ENCODE data around the gene DDR1.
"Not testable (repeated sequence)": the region's sequence is repeated elsewhere in the genome, so short reads cannot be mapped to it uniquely, and the experiment has no call there.

Gene DDR1

GRCh38 chr6:30922447-30922852 is 38.1 kb downstream of the DDR1 start:
- DNase-seq: no peak

GRCh38 chr6:30924040-30924627 is 39.8 kb downstream of the DDR1 start:
- DNase-seq: not testable (repeated sequence)

DNA sequence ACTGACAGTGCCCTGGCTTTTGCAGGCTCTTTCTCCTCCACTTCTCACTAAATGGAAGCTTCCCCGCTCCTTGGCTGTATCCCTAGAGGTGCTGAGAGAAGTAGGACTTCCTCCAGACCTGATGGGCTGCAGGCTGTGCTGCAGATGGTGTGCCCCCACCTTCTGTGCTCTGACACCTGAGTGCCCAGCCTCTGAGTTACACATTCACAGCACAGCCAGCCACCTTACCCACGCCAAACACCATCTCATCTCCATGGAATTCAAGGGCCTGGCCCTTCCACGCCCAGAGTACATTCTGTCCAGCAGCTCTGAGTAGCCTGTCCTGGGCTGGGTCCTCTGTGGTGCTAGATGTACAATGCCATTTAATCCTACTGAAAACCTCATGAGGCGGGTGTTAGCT is 42.3 kb downstream of the DDR1 start:
- DNase-seq: no peak

DNA sequence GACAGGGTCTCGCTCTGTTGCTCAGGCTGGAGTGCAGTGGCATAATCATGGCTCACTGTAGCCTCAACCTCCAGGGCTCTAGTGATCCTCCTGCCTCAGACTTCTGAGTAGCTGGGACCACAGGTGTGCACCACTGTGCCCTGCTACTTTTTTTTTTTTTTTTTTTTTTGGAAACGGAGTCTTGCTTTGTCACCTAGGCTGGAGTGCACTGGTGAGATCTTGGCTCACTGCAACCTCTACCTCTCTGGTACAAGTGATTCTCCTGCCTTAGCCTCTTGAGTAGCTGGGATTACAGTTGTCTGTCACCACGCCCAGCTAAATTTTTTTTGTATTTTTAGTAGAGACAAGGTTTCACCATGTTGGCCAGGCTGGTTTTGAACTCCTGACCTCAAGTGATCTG is 42.8 kb downstream of the DDR1 start:
- not testable (repeated sequence) for DNase-seq

DNA sequence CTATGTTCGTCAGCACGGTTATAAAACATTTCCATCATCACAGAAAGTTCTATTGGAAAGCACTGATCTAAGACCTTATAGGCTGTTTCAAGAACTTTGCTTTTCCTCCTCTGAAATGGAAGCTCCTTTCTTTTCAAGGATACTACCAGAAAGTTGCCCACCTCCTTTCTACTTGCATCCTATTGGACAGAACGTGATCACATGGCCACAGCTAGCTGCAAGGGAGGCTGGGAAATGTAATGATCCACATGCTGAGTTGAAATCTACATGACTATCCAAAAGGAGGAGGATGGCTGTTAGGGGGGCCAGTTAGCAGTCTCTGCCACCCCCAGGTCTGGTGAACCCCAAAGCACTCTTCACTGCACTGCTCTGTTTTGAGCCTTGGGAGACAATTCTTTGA is 44.4 kb downstream of the DDR1 start:
- DNase-seq: no peak

- no peak for DNase-seq
Observed at GRCh38 chr6:30930506-30930905, 46.2 kb downstream of the DDR1 start.

- no peak for DNase-seq
Observed at GRCh38 chr6:30931272-30931671, 47.0 kb downstream of the DDR1 start.

DNA sequence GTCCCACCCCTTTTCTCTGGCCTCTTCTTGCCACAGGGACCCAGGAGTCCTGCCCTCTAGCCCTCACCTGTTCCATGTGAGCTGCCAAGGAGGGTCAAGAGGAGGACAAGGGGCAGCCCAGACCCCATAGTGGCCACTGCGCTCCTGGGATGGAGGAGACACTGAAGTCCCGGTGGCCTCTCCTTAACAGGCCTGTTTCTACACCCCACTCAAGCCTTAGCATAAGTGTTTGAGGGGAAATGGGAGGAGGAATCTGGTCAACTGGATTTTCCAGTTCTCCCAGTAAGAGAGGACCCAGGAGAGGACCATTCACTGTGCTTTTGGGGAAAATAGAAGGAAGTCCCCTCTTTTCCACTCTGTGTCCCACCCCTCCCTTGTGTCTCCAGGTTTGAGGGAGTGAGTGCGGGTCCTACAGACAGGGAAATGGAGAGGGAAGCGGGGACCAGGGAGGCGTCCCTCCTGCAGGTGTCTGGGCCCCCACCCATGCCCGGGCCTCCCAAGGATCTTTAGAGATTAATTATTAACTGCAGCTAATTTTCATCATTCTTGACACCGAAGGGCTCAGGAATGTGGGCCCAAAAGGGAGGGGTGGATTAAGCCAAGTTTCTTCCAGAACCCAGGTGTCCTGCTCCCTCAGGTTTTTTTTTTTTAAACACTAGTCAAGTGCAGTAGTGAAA is 47.8 kb downstream of the DDR1 start, which contains the start of gene SFTA2:
TSS of gene SFTA2 (minus strand) at position 202 of the 677 bp plus-strand sequence. CDS start at position 128, 74 bp downstream.
- no peak for DNase-seq

DNA sequence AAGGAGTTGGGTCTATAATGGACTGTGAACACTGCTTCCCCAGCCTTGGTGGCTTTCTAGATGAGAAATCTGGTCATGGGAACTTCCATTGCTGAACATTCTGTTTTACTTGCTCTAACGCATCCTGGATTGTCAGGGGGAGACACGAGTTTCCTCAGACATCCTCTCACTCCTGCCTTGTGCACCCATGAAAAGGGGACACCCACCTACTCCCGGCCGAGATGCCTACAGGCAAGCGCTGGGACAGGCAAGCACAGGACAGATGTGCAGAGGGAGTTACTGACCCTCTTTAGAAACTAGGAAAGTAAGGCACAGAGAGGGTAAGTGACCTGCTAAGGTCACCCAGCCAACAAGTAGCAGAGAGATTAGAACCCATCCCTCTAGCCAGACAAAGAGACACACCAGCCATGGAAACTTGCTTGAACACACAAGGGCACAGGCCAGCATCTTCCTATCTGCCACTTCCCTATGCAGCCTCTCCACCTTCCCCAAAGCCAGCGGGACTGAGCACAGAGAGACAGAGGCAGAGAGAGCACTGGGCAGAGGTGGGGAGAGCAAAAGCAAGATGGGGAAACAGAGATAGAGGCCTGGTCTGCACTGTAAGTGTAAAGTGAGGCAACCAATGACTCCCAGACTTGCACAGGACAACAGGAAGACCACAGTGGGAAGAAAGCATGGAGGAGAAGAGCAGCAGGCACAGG is 48.5 kb downstream of the DDR1 start:
- no peak for DNase-seq

GRCh38 chr6:30935018-30935417 is 50.7 kb downstream of the DDR1 start:
- DNase-seq: no peak

- DNase-seq: no peak
Observed at GRCh38 chr6:30937265-30937664, 52.9 kb downstream of the DDR1 start.

- DNase-seq: no peak
Observed at GRCh38 chr6:30938730-30939129, 54.4 kb downstream of the DDR1 start.

GRCh38 chr6:30939473-30939872 is 55.2 kb downstream of the DDR1 start:
- no peak for DNase-seq

DNA sequence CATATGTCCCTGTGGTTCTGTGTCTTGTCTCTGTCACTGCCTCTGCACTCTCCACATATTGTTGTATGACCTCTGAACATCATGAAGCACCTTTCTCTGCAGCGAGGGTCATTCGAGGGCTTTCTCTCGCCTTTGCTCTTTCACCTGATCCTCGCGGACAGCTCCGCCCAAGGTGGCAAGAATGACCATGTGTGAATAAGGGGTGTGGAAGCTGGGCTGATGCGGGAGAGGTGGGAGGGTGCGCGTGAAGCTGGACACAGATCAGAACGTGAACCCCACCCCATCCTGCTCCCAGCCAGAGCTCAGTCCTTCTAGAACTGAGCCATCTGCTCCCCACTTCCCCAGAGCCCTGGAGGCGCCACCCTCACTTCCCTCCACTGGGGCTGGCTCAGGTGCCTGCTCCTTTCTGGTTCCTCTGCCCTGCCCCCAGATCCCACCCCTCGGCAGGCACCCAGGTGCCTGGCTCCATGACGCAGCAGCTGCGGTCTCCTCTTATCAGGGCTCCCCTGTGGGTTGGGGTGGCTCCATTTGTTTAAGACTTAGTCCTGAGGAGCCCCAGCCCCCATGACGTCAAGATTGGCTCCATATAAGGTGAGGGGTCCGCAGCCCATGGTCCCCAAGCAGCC is 56.2 kb downstream of the DDR1 start, which contains the start of gene MUCL3:
TSS of gene MUCL3 (plus strand) at position 613 of the 626 bp plus-strand sequence. CDS start 27 bp downstream, outside the sequence.
- DNase-seq: no peak

DNA sequence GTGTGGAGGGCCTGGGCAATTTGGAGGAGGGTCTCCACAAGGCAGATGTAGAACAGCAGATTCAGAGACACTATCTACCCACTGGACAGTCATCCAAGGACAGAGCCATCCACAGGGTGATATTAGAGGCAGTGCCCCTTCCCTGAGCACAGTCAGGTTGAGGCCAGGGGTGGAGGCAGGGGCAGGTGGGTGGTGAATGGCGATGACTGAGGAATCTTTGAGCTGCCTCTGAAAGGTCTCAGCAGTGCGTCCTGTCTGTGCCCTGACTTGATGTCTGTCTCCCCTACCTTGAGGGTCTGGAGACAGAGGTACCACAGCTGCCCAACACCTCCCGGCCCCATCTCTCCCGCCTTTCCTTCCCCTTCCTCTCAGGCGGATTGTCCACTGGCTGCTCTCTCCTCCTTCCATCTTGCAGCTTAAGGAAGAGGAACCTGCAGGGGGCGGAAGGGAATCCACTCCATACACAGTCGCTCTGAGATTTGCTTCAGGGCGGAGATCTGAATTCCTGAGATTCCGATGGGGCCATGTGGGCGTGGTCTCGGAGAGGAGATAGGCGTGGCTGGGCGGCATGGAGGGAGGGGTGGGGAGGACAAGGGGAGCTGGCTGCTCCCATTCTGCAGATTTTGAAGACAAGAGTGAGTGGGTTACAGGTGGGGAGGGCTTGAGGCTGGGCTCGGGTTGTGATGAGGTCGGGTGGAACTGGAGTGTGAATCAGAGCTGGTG is 58.2 kb downstream of the DDR1 start:
- DNase-seq: no peak

- DNase-seq: no peak
Observed at GRCh38 chr6:30944051-30944450, 59.7 kb downstream of the DDR1 start.

DNA sequence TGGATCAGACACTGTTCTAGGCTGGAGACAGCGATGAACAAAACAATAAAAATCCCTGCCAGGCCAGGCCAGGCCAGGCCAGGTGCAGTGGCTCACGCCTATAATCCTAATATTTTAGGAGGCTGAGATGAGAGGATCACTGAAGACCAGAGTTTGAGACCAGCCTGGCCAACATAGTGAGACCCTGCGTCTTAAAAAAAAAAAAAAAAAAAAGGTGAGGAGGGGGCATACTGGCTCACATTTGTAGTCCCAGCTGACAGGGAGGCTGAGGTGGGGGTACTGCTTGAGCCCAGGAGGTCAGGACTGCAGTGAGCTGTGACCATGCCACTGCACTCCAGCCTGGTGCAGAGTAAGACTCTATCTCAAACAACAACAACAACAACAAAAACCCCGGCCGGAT is 61.0 kb downstream of the DDR1 start:
- DNase-seq: no peak

DNA sequence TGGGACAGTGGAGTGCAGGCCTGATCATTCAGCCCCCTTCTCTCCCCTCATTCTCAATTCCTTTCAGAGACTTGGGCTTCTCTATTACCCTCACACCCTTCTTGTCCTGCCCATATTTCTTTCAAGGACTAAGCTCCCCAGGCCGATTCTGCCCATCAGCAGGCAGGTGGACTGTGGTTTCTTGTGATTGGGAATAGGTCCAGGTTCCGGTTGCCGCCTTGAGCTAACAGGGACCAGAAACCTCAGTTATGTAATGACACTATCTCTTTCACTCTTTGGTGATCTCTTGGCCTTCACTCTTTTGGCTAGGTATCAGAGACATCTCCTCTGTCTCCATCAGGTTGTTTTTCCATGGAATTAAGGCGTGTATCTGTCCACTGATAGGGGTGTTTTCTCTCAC is 62.9 kb downstream of the DDR1 start:
- DNase-seq: no peak

GRCh38 chr6:30948811-30949210 is 64.5 kb downstream of the DDR1 start:
- no peak for DNase-seq

Data from CD4-positive, alpha-beta T cell treated with Interleukin-4 for 1 hour (primary cell).